Head of caudate nucleus (tissue), 42 donors: Measurements from ENCODE around the gene CD96.
"Not testable (repeated sequence)": the region's sequence is repeated elsewhere in the genome, so short reads cannot be mapped to it uniquely, and the experiment has no call there.

Experiments
- DNase-seq, 42 donors: peaks; one replicate each; pipeline versions ENCODE4 v3.0.0 to v3.0.0-alpha.2; 2020 to 2021; ENCODE audit warnings: mixed read lengths in 7 of 42
- intact Hi-C: fragments of 100-400 bp; cut with DNase I; formaldehyde crosslinking; loops from one replicate; pipeline ENCODE4 v1.15.0; 2022

Gene CD96

DNA sequence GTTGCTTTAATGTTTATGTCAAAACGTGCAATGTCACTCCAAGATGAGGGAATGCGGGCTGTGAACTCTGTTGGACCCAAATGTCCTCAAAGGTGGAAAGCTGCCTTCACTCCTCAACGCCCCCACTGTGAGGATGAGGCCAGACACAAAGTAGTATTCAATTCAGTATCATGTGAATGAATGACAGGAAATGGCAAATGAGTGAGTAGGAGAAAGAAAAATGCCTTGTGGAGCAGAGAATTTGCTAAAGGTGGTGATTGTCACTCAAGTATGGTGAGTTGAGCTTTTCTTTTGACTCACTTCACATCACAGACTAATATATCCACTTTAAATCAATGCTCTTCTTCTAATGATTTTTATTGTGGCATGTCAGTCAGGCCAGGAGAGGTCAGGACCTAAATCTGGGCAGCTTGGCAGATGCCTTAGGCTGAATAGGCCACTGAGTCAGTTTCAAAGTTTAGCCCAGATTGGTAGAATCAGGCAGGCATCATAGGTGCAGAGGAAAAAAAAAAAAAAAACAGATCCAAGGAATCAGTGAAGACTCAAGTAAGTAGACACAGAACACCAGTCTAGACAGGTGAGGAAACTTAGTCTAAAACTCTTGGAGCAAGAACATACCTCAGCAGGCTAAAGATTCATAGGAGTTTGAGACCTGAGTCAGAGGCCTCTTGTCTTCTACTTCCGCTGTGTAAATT, 124.2 kb downstream of the CD96 start:
- DNase-seq, result no peak
- intact Hi-C loops, result no loop called here

GRCh38 chr3:111667170-111667569, 125.2 kb downstream of the CD96 start:
- no peak for DNase-seq
- intact Hi-C loops, result no loop called here

- peak in 19 of 42 donors; percentile 11 to 53 (median 27) for DNase-seq
- intact Hi-C loops, result no loop called here
Measured at GRCh38 chr3:111667621-111668239, 125.7 kb downstream of the CD96 start.

DNA sequence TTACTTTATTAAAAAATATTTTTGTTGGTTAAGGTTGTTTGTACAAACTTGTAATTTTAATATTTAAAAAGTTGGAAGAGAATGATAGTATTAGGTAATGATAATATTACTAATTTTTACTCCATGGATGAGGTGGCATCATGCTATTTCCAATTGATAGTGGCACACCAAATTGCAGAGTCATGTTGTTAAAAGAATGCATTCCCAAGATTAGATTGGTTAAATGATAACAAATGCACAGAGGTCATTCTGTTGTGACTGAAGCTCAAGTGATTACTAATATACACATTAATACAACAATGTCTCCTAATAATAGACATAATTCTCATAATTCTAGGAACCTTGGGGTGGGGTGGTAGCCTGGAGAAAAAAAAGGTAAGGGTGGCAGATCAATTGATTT, 126.3 kb downstream of the CD96 start:
- intact Hi-C loops, result no loop called here
- no peak for DNase-seq

DNA sequence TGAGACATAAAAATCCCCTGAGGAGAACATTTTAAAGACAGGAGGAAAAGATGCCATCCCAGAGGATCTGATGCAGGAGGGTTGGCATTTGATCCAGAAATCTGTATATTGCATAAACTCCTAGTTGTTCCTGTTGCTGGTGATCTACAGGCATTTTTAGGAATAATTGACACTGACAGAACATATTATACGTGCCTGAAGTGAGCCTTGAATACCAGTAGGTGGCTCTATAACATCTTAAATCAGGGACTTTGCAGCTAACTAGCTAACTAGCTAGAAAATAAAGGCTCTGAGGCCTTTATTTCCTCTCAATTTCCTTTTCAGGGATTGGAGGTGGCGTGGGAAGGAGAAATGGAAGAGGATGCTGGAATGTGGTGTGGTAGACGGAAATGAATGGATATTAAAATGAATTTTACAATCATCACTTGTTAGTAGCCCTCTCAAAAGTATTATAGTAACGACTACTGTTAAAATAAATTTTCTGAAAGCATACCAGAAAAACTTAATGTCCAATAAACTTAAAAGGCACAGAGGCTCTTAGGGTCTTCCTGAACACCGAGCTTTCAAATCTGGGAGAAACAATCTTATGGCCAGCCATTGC, 127.0 kb downstream of the CD96 start:
- intact Hi-C loops, result no loop called here

GRCh38 chr3:111669926-111670630, 128.1 kb downstream of the CD96 start:
- DNase-seq, result no peak
- intact Hi-C loops, result no loop called here

More for the DNA sequence above, 127.0 kb downstream of the CD96 start:
- DNase-seq, result peak in 5 of 42 donors; percentile 2 to 37 (median 15)

DNA sequence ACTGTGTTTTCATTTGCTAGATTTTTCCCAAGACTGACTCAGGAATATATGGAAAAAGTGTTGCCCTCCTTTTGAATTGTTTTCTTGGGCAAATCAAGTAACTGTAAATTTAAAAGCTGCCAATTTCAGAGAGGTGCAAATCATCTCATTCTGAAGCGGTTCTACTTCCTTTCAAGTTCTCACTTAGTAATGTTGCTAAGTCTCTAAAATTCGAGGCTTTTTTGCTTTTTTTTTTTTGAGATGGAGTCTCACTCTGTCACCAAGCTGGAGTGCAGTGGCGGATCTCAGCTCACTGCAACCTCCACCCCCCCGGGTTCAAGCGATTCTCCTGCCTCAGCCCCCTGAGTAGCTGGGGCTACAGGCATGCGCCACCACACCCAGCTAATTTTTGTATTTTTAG, 130.5 kb downstream of the CD96 start:
- intact Hi-C loops, DNase-seq: not testable (repeated sequence)

DNA sequence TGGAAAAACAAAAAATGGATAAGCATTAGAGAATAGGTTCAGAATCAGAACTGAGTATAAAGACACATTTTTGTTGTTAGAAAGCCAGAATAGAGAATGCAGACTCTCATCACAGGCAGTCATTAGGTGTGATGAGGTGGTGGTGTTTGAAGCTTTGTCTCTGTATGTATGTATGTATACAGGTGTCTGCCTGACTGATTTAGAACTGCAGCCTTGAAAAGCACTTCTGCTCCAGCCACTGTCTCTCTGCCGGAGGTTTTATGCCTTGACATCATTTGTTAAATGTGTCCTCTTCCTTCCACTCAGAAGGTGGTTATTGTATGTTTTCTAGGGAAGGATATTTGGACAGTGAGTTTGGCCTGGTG, 133.8 kb downstream of the CD96 start:
- intact Hi-C loops, result no loop called here

GRCh38 chr3:111676211-111677006, 134.4 kb downstream of the CD96 start:
- no peak for DNase-seq

More for the DNA sequence above, 133.8 kb downstream of the CD96 start:
- no peak for DNase-seq

GRCh38 chr3:111677007-111677392, 135.0 kb downstream of the CD96 start:
- intact Hi-C loops, result no loop called here
- DNase-seq, result no peak

More at GRCh38 chr3:111676211-111677006, 134.4 kb downstream of the CD96 start:
- intact Hi-C loops, result no loop called here

- intact Hi-C loops, result no loop called here
- no peak for DNase-seq
Measured at GRCh38 chr3:111681661-111682426, 139.8 kb downstream of the CD96 start.

DNA sequence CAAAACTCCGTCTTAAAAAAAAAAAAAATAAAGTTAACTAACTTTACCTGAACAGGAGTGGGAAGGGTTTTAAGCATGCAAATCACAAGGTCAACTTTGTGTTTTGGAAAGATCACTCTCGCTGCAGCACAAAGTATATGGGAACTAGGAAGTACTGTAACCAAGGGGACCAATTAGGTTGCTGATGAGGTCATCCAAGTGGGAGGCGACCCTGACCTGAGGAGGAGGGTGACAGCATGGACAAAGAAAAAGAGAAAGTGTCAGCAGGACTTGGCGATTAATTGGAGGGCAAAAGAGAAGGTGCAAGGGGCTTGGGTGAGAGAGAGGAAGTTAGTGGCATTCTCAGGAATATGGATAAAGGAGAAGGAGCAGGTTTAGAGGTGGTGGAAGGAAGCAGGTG, 142.6 kb downstream of the CD96 start:
- intact Hi-C loops, result no loop called here
- DNase-seq, result no peak

- intact Hi-C loops, result no loop called here
- DNase-seq, result no peak
Measured at GRCh38 chr3:111688190-111688800, 146.3 kb downstream of the CD96 start.

DNA sequence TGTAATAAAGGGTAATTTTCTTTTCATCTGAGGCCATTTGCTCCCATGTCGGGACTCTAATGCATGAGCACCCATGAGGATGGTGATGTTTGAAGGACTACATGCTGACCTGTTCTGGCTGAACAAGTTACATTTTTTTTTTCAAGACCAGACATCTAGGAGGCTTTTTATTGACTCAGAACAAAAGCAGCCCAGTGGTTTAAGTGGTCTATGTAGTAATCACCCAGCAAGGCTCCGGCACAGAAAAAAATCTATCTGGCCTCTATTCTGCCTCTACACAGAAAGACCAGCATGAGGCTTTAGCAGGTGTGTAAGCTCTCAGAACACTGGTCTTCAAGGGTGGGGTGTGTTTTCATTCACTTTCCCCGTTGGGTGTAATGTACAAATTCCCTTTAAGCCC, 148.2 kb downstream of the CD96 start:
- intact Hi-C loops, result no loop called here

GRCh38 chr3:111691293-111691909, 149.4 kb downstream of the CD96 start:
- intact Hi-C loops, result no loop called here
- peak in 5 of 42 donors; percentile 15 to 45 (median 39) for DNase-seq

More for the DNA sequence above, 148.2 kb downstream of the CD96 start:
- no peak for DNase-seq

DNA sequence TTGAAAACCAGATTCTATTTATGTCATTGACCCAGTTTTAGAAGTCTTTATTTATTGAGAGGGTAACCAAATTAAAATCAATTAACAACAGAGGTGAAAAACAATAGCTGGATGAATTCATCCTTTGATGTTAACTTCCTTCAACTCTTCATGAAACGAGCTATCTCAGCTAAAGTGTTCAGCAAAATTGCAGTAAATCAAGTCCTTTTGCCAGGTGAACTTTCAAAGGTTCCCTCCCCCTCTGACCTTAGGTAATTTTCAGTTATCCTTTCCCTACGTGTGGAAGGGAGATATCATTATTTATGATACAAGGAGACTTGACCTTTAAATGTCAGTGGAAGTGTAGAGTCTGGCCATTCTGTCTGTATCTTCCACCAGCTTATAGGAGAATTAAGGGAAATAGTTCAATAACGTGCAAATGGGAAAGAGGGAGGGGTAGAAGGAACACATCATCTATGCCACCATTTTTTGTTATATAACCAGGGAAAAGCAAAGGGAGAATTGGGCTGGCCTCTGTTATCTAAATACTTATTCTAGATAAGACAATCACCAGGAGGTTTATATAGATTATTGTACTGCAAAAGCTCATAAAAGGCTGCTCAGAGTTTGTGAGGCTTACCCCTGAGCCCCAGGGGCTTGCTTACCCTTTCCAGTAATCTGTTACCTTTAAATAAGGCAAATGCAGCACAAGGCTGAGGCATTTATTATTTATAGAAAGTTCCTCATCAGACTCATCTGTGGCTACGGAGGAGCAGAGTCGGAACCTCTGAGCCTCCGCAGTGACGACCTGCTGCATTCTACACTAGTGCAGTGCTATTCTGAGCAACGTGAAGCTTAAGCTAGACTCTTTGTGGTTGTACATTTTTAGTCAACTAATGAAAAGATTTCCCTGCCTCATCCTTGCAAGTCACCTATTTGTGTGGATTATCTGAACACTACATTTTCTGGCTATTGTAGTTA, 150.9 kb downstream of the CD96 start:
- intact Hi-C loops, result no loop called here

More for the DNA sequence above, 150.9 kb downstream of the CD96 start:
- peak in 17 of 42 donors; percentile 16 to 78 (median 32) for DNase-seq
